Astrocyte (in vitro differentiated cells and primary cell): ENCODE data around the gene SLC5A12.

Source experiments
- EZH2 ChIP-seq: IDR thresholded peaks from 2 replicates; pipeline ENCODE4 v1.6.1; 2012; ENCODE audit warnings: mild to moderate bottlenecking, low read length, inconsistent platforms; ENCODE audit not compliant: insufficient read depth
- TF ChIP-seq, protein P1 (sequence below): IDR thresholded peaks from 2 replicates; pipeline ENCODE4 v1.5.1; 2011; ENCODE audit warnings: low read depth, mild to moderate bottlenecking, inconsistent platforms, low read length, moderate library complexity; ENCODE audit not compliant: insufficient read depth

DNA sequence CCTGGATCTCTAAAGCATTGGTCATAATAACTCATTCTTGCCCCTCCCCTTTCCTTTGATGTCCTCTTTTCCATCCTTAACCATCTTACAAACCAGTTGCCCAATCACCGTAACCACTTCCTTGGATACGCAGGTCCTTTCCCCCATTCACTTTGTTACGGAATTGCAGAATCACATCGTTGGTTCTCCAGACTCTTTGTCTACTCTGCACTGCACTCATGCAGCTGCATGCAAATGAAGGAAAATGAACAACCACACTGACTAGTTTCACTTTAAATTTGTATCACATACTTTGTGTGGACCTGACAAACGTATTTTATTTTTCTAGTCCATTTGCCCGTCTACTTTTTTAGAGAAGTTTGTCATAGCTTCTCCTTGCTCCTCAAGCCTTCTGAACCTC, 69.9 kb downstream of the SLC5A12 start:
- TF ChIP-seq, protein P1, sequence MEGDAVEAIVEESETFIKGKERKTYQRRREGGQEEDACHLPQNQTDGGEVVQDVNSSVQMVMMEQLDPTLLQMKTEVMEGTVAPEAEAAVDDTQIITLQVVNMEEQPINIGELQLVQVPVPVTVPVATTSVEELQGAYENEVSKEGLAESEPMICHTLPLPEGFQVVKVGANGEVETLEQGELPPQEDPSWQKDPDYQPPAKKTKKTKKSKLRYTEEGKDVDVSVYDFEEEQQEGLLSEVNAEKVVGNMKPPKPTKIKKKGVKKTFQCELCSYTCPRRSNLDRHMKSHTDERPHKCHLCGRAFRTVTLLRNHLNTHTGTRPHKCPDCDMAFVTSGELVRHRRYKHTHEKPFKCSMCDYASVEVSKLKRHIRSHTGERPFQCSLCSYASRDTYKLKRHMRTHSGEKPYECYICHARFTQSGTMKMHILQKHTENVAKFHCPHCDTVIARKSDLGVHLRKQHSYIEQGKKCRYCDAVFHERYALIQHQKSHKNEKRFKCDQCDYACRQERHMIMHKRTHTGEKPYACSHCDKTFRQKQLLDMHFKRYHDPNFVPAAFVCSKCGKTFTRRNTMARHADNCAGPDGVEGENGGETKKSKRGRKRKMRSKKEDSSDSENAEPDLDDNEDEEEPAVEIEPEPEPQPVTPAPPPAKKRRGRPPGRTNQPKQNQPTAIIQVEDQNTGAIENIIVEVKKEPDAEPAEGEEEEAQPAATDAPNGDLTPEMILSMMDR: no peak
- no peak for TF ChIP-seq EZH2
